ENCODE results near the gene SCIN.
"Not testable (repeated sequence)": the region's sequence is repeated elsewhere in the genome, so short reads cannot be mapped to it uniquely, and the experiment has no call there.

The SCIN gene

GRCh38 chr7:12641196-12641595 lies 70.7 kb downstream of the SCIN start:
- Histone ChIP-seq H3K27ac (no peak overlapping the region), H3K27me3 (replicated peaks) (no peaks in the 10 kb centered on the region), H3K36me3 (replicated peaks) (no peaks in the 10 kb centered on the region), H3K4me3 (ENCODE audit: low read depth, low read length) (no peak overlapping the region)
- no peak for DNase-seq
- TF ChIP-seq CTCF (IDR thresholded peaks at IDR 0.05; ENCODE audit: low read depth, low read length, missing control alignments): no peak
- in situ Hi-C loops (cut with HindIII; ENCODE audit: low pct_ligation_motif_present, low sequenced_read_pairs): no loop called here

GRCh38 chr7:12642508-12642907 lies 72.0 kb downstream of the SCIN start:
- in situ Hi-C loops (cut with HindIII; ENCODE audit: low pct_ligation_motif_present, low sequenced_read_pairs): no loop called here
- H3K27me3 ChIP-seq (replicated peaks): no peaks in the 10 kb centered on the region
- H3K36me3 ChIP-seq (replicated peaks): no peaks in the 10 kb centered on the region
- no peak overlapping the region for H3K27ac ChIP-seq
- no peak for TF ChIP-seq CTCF (IDR thresholded peaks at IDR 0.05; ENCODE audit: low read depth, low read length, missing control alignments)
- no peak for DNase-seq
- no peak overlapping the region for H3K4me3 ChIP-seq (ENCODE audit: low read depth, low read length)

GRCh38 chr7:12643001-12643643 lies 72.6 kb downstream of the SCIN start:
- DNase-seq: peak; percentile 46
- Histone ChIP-seq H3K27ac (no peak overlapping the region), H3K27me3 (replicated peaks) (no peaks in the 10 kb centered on the region), H3K36me3 (replicated peaks) (no peaks in the 10 kb centered on the region), H3K4me3 (ENCODE audit: low read depth, low read length) (no peak overlapping the region)
- in situ Hi-C loops (cut with HindIII; ENCODE audit: low pct_ligation_motif_present, low sequenced_read_pairs): no loop called here
- no peak for TF ChIP-seq CTCF (IDR thresholded peaks at IDR 0.05; ENCODE audit: low read depth, low read length, missing control alignments)

DNA sequence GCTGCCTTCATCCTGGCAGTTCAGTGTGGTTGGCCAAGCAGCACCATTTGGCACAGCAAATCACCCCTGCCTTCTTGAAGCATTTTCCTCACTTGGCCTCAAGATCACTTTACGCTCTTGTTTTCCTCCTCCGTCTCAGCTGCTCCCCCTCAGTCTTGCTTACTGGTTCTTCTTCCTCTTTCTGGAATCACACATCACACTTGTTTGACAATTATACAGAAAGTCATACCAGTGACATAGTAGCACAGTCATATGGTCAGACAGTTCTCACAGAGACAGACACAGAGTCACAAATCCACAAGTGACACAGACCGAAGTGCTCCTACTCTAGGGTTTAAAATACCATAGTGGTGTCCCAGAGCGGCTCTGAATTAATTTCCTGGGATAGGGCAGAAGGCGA lies 73.1 kb downstream of the SCIN start:
- H3K36me3 ChIP-seq (replicated peaks): no peaks in the 10 kb centered on the region
- no peak overlapping the region for H3K27ac ChIP-seq
- no peak overlapping the region for H3K4me3 ChIP-seq (ENCODE audit: low read depth, low read length)
- DNase-seq: no peak
- no peaks in the 10 kb centered on the region for H3K27me3 ChIP-seq (replicated peaks)
- no peak for TF ChIP-seq CTCF (IDR thresholded peaks at IDR 0.05; ENCODE audit: low read depth, low read length, missing control alignments)
- in situ Hi-C loops (cut with HindIII; ENCODE audit: low pct_ligation_motif_present, low sequenced_read_pairs): no loop called here

DNA sequence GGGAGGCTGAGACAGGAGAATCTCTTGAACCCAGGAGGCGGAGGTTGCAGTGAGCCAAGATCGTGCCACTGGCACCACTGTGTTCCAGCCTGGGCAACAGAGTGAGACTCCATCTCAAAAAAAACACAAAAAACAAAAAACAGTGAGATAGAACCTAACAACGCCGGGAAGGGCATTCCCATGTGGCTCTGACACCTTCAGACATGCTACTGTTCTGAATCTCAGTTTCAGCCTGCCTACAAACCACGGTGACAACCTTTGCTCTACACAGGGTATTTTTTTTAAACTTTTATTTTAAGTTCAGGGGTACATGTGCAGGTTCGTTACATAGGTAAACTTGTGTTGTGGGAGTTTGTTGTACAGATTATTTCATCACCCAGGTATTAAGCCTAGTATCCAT lies 74.7 kb downstream of the SCIN start:
- H3K36me3 ChIP-seq (replicated peaks); H3K4me3 ChIP-seq (ENCODE audit: low read depth, low read length); H3K27ac ChIP-seq; in situ Hi-C loops (cut with HindIII; ENCODE audit: low pct_ligation_motif_present, low sequenced_read_pairs); H3K27me3 ChIP-seq (replicated peaks); DNase-seq: not testable (repeated sequence)

DNA sequence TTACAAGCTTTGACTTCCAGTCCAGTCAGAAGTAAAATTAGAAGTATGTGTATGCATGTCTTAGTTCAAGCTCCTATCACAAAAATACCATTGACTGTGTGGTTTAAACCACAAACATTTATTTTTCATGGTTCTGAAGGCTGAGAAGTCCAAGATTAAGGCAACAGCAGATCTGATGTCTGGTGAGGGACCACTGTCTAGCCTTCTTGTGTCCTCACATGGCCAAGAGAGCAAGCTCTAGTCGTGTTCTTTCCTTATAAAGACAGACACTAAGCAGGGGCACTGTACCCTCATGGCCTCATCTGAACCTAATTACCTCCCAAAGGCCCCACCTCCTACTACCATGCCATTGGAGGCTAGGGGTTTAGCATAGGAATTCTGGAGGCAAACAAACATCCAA lies 75.6 kb downstream of the SCIN start:
- peak; percentile 73 for DNase-seq
- in situ Hi-C loops (cut with HindIII; ENCODE audit: low pct_ligation_motif_present, low sequenced_read_pairs): no loop called here
- Histone ChIP-seq H3K4me3 (ENCODE audit: low read depth, low read length) (no peak overlapping the region), H3K36me3 (replicated peaks) (no peaks in the 10 kb centered on the region), H3K27me3 (replicated peaks) (no peaks in the 10 kb centered on the region), H3K27ac (peak overlapping the region; percentile 48)
- no peak for TF ChIP-seq CTCF (IDR thresholded peaks at IDR 0.05; ENCODE audit: low read depth, low read length, missing control alignments)

All from brain microvascular endothelial cell (primary cell).